ENCODE results near the gene SON. TPM values are rescaled to one million over a fixed set of nuclear protein-coding genes. Genes with fewer than 3 reads are reported as not detected.

Gene SON
- total RNA-seq, 1 donor from 2014 or later = 179 TPM

GRCh38 chr21:33518899-33519298 is 23.9 kb upstream of the SON start:
- no peak for TF ChIP-seq CTCF (IDR thresholded peaks at IDR 0.05)
- Histone ChIP-seq H3K36me3 (peaks cover 46 to 66% of the 10 kb centered on the region in 2 donors), H3K27me3 (no peaks in the 10 kb centered on the region), H3K4me1 (no peaks in the 10 kb centered on the region), H3K4me3 (no peak overlapping the region), H3K9me3 (no peaks in the 10 kb centered on the region), H3K27ac (no peak overlapping the region)
- intact Hi-C loops (cut with DNase I) = no loop called here
- no peak for DNase-seq (ENCODE audit: low spot score in 2 of 2)

GRCh38 chr21:33522297-33522952 is 20.4 kb upstream of the SON start:
- Histone ChIP-seq H3K4me3 (no peak overlapping the region), H3K4me1 (no peaks in the 10 kb centered on the region), H3K9me3 (no peaks in the 10 kb centered on the region), H3K27me3 (no peaks in the 10 kb centered on the region), H3K36me3 (peaks cover 34 to 51% of the 10 kb centered on the region in 2 donors), H3K27ac (no peak overlapping the region)
- DNase-seq (ENCODE audit: low spot score in 2 of 2) = no peak
- no peak for TF ChIP-seq CTCF (IDR thresholded peaks at IDR 0.05)
- intact Hi-C loops (cut with DNase I) = no loop called here

GRCh38 chr21:33522953-33523349 is 19.9 kb upstream of the SON start:
- Histone ChIP-seq H3K9me3 (no peaks in the 10 kb centered on the region), H3K27me3 (no peaks in the 10 kb centered on the region), H3K27ac (no peak overlapping the region), H3K4me1 (no peaks in the 10 kb centered on the region), H3K36me3 (peaks cover 38 to 51% of the 10 kb centered on the region in 2 donors), H3K4me3 (no peak overlapping the region)
- DNase-seq (ENCODE audit: low spot score in 2 of 2) = no peak
- TF ChIP-seq CTCF (IDR thresholded peaks at IDR 0.05) = no peak
- intact Hi-C loops (cut with DNase I) = no loop called here

- DNase-seq (ENCODE audit: low spot score in 2 of 2) = no peak
- no peak overlapping the region for H3K27ac ChIP-seq
- H3K36me3 ChIP-seq = peaks cover 78 to 86% of the 10 kb centered on the region in 2 donors
- H3K4me3 ChIP-seq = no peak overlapping the region
- H3K27me3 ChIP-seq = no peaks in the 10 kb centered on the region
- intact Hi-C loops (cut with DNase I) = no loop called here
- no peaks in the 10 kb centered on the region for H3K4me1 ChIP-seq
- TF ChIP-seq CTCF (IDR thresholded peaks at IDR 0.05) = no peak
- no peaks in the 10 kb centered on the region for H3K9me3 ChIP-seq
These were observed 11.8 kb upstream of the SON start for GRCh38 chr21:33531007-33531406.

- H3K9me3 ChIP-seq = no peaks in the 10 kb centered on the region
- intact Hi-C loops (cut with DNase I) = no loop called here
- peaks cover 45 to 65% of the 10 kb centered on the region in 2 donors for H3K36me3 ChIP-seq
- no peak for DNase-seq (ENCODE audit: low spot score in 2 of 2)
- TF ChIP-seq CTCF (IDR thresholded peaks at IDR 0.05) = no peak
- no peak overlapping the region for H3K27ac ChIP-seq
- H3K27me3 ChIP-seq = no peaks in the 10 kb centered on the region
- H3K4me3 ChIP-seq = no peak overlapping the region
- peaks cover 0 to 8% of the 10 kb centered on the region in 2 donors for H3K4me1 ChIP-seq
These were observed 5.6 kb upstream of the SON start for GRCh38 chr21:33537212-33537611.

DNA sequence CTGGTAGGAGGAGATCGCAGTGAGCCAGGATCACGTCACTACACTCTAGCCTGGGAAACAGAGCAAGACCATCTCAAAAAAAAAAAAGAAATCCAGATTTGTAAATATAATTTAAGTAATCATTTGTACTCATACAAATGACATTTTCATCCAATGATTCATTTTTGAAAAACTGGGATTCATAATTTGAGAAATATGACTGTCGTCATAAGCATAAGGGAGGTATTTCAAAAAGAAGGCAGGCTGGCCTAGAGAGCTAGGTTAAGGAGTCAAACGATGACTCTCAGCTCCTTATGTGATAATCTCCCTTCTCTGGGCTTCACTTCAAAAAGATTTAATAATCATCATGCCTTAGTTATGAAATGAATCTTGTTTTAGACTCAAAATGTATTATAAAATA is 3.2 kb upstream of the SON start:
- no peak for TF ChIP-seq CTCF (IDR thresholded peaks at IDR 0.05)
- intact Hi-C loops (cut with DNase I) = no loop called here
- H3K36me3 ChIP-seq = peaks cover 22 to 42% of the 10 kb centered on the region in 2 donors
- no peaks in the 10 kb centered on the region for H3K27me3 ChIP-seq
- no peaks in the 10 kb centered on the region for H3K9me3 ChIP-seq
- H3K4me1 ChIP-seq = peaks cover 0 to 10% of the 10 kb centered on the region in 2 donors
- no peak for DNase-seq (ENCODE audit: low spot score in 2 of 2)
- no peak overlapping the region for H3K27ac ChIP-seq
- no peak overlapping the region for H3K4me3 ChIP-seq
